Left ventricle myocardium superior (tissue), 1 donor: Measurements from ENCODE around the gene CHMP1B. TPM values are rescaled to one million over a fixed set of nuclear protein-coding genes. Genes with fewer than 3 reads are reported as not detected.
"Not testable (repeated sequence)": the region's sequence is repeated elsewhere in the genome, so short reads cannot be mapped to it uniquely, and the experiment has no call there.

Experiments used
- ATAC-seq: fragments of 200-7000 bp; cut with Tn5 transposase; one replicate; pipeline ENCODE4 v1.9.1; 2020; ENCODE audit warnings: mild to moderate bottlenecking, moderate library complexity
- DNase-seq: peaks from one replicate; pipeline ENCODE4 v3.0.0-alpha.2; 2020
- intact Hi-C: fragments of 100-400 bp; cut with micrococcal nuclease; formaldehyde crosslinking; loops from one replicate; pipeline ENCODE4 v1.11.0; 2022
- total RNA-seq: library from RNA; stranded (reverse); fragmentation: NEBNext Ultra II Directional; extraction: Animal tissue kit (Norgen Biotek cat#: 25700); gene quantifications from one replicate; pipeline ENCODE4 v1.2.1, GENCODE V29; 2021
- donor health status: DM: no; HTN: yes; CAD: no; lungs with severe emphysema.

CHMP1B gene
- total RNA-seq, 1 donor from 2014 or later = 30.1 TPM

DNA sequence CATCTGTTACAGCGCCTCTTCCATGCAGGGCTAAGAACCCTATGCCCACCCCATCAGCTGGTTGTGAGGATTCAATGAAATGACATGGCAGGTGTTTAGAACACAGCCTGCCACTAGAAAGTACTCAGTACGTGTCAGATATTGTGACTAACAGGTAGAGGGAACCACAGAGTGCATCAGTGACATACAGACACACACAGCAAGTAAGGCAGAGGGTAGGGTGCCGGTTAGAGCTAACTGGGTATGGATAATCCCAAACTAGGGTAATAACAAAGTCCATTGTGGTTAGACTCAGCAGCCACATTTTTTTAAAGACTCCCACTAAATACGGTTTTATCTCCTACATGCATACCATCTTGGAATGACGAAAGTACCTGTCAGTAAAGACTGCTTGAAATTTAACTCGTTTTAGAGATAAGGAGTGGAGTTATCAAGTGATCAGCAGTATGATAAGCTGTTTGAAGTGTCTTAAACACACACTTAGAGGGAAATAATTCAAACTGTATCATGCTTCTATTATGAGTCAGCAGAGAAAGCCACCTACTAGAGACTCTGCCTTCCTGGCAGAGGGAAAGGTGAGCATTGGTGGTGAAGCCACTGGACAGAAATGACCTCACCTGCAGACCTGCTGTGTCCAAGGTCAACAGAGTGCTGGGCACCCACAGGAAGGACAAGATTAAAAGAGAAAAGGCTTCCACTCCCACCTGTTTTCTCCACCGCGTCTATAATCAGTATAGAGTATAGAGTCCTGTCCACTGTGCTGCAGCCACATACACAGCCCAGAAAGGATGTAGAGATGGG lies 36.3 kb downstream of the CHMP1B start:
- ATAC-seq = no peak
- intact Hi-C loops = no loop called here
- DNase-seq = no peak

GRCh38 chr18:11888726-11889125 lies 37.5 kb downstream of the CHMP1B start:
- ATAC-seq = no peak
- no peak for DNase-seq
- intact Hi-C loops = no loop called here

- no peak for DNase-seq
- no peak for ATAC-seq
- intact Hi-C loops = no loop called here
Measured at GRCh38 chr18:11889284-11889683, 38.1 kb downstream of the CHMP1B start.

DNA sequence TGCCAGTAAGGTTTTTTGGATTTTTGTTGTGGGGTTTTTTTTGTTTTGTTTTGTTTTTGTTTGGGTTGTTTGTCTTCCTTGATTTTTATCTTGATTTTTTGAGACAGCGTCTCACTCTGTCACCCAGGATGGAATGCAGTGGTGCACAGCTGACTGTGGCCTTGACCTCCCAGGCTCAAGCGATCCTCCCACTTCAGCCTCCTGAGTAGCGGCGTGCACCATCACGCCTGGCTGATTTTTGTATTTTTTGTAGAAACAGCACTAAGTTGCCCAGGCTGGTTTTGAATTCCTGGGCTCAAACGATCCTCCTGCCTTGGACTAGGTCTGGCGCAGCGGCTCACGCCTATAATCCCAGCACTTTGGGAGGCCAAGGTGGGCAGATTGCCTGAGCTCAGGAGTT lies 40.5 kb downstream of the CHMP1B start:
- intact Hi-C loops = no loop called here
- no peak for ATAC-seq
- DNase-seq = no peak

DNA sequence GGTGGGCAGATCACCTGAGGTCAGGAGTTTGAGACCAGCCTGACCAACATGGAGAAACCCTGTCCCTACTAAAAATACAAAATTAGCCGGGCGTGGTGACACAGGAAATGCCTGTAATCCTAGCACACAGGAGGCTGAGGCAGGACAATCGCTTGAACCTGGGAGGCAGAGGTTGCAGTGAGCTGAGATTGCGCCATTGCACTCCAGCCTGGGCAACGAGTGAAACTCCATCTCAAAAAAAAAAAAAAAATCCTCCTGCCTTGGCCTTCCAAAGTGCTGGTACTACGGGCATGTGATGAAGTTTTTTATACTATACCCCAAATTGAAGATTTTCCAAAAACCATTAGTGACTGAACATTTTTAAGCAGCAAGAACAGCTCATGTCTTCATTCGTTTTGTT lies 41.2 kb downstream of the CHMP1B start:
- ATAC-seq, intact Hi-C loops, DNase-seq: not testable (repeated sequence)

GRCh38 chr18:11897781-11898180 lies 46.6 kb downstream of the CHMP1B start:
- no peak for DNase-seq
- no peak for ATAC-seq
- intact Hi-C loops = no loop called here

- DNase-seq (no peak), ATAC-seq (no peak)
- intact Hi-C loops = no loop called here
Measured at GRCh38 chr18:11899063-11899462, 47.9 kb downstream of the CHMP1B start.

GRCh38 chr18:11901826-11902438 lies 50.7 kb downstream of the CHMP1B start:
- ATAC-seq (no peak), DNase-seq (no peak)
- intact Hi-C loops = no loop called here

DNA sequence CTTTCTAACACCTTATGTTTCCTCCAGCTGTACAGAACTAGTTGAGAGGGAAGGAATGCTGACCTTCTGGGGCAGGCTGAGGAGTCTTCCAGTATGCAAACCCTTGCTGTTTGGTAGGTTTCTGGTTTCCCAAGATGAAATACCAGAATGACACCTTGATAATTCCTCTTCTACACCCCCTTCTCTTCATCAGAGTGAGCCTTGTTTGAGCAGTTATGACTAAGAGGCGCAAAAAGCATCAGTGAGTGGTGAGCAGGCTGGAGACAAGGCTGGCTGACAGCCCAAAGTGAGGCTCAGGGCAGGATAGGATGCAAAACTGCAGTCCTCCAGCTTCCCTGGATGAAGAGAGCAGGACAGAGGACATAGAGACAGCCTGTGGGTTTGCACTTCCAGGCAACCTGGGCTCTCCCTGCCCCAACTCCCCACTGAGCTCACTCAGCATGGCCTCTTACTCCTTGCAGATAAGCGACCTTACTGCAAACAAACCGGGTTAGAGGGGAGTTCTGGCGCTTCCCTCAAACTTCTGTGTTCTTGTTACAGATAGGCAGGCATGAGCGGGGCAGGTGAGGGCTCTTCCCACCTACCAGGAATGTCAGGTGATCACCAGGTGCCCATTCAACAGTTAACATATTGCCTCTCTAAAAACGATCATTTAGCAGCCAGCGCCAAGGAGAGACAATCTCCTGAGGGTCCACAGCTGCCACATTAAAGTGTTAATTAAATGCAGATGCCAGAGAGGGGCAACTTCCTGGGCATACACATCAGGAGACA lies 51.5 kb downstream of the CHMP1B start:
- DNase-seq (no peak), ATAC-seq (peak; percentile 24)
- intact Hi-C loops = no loop called here

Other genes with a start within 250 kb of the CHMP1B start
- gene SLC35G4, start 241.8 kb upstream of the CHMP1B start, total RNA-seq = not detected
- 5.1 TPM for gene GNAL, start 162.1 kb upstream of the CHMP1B start, total RNA-seq
- 34.4 TPM for gene MPPE1, start 56.9 kb downstream of the CHMP1B start, total RNA-seq
- gene IMPA2, start 130.1 kb downstream of the CHMP1B start, total RNA-seq = 73.3 TPM
- not detected for gene ANKRD62, start 242.4 kb downstream of the CHMP1B start, total RNA-seq